CD4-positive, alpha-beta T cell (primary cell): ENCODE data around the gene RNF4. TPM values are rescaled to one million over a fixed set of nuclear protein-coding genes. Genes with fewer than 3 reads are reported as not detected.

Experiments used
- ATAC-seq: fragments of 200-7000 bp; cut with Tn5 transposase; one replicate; pipeline ENCODE4 v1.10.0; 2022; ENCODE audit warnings: mild to moderate bottlenecking; ENCODE audit not compliant: poor library complexity
- CTCF ChIA-PET: fragments of 350-600 bp; sonication (Branson Sonifier 250); formaldehyde crosslinking; loops from one replicate; lab custom pipeline; 2021; ENCODE audit warnings: antibody characterized with exemption, inconsistent platforms; lab: Charles Lee
- POLR2A ChIA-PET: fragments of 350-600 bp; sonication (Branson Sonifier 250); formaldehyde crosslinking; loops from one replicate; lab custom pipeline; 2021; ENCODE audit warnings: antibody characterized with exemption, inconsistent platforms; lab: Charles Lee
- DNase-seq, 14 experiments: peaks; one replicate each; pipeline ENCODE4 v3.0.0-alpha.2; 2013 to 2020; ENCODE audit warnings: mixed read lengths in 2 of 14
- H3K27ac ChIP-seq, 2 donors: one replicate each; pipeline versions ENCODE4 v1.5.1 to v1.7.0; 2013; ENCODE audit warnings: low read length in 2 of 2, low read depth in 1 of 2, mild to moderate bottlenecking in 1 of 2
- H3K27me3 ChIP-seq, 2 experiments: 1 replicate in 1 of 2; 2 replicates in 1 of 2; pipeline versions ENCODE4 v1.6.1 to v1.7.0; 2013; ENCODE audit warnings: low read length in 2 of 2, control low read depth in 1 of 2, mild to moderate bottlenecking in 1 of 2, moderate library complexity in 1 of 2; ENCODE audit not compliant: insufficient read depth in 2 of 2, control insufficient read depth in 1 of 2
- H3K36me3 ChIP-seq: one replicate; pipeline ENCODE4 v1.6.1; 2013; ENCODE audit warnings: low read length, control low read depth; ENCODE audit not compliant: insufficient read depth
- H3K4me1 ChIP-seq: one replicate; pipeline ENCODE4 v1.6.1; 2013; ENCODE audit warnings: low read length, control low read depth; ENCODE audit not compliant: insufficient read depth
- H3K4me3 ChIP-seq: one replicate; pipeline ENCODE4 v1.5.1; 2013; ENCODE audit warnings: mild to moderate bottlenecking, low read length, moderate library complexity
- H3K9me3 ChIP-seq, 2 experiments: 1 replicate in 1 of 2; 2 replicates in 1 of 2; pipeline versions ENCODE4 v1.6.1 to v1.7.0; 2013; ENCODE audit warnings: low read length in 2 of 2, mild to moderate bottlenecking in 2 of 2, control low read depth in 1 of 2, moderate library complexity in 1 of 2; ENCODE audit not compliant: control insufficient read depth in 1 of 2, insufficient read depth in 1 of 2
- H3K27ac Mint-ChIP-seq: one replicate; pipeline ENCODE4 v1.8.0; 2020; ENCODE audit warnings: mixed read lengths
- H3K27me3 Mint-ChIP-seq: one replicate; pipeline ENCODE4 v1.8.0; 2021; ENCODE audit warnings: mixed read lengths
- H3K36me3 Mint-ChIP-seq: one replicate; pipeline ENCODE4 v1.8.0; 2021; ENCODE audit warnings: low read depth, mixed read lengths
- H3K4me1 Mint-ChIP-seq: one replicate; pipeline ENCODE4 v1.8.0; 2021; ENCODE audit warnings: low read depth, mixed read lengths
- H3K4me3 Mint-ChIP-seq: one replicate; pipeline ENCODE4 v1.8.0; 2020; ENCODE audit warnings: mild to moderate bottlenecking, mixed read lengths
- H3K9me3 Mint-ChIP-seq: one replicate; pipeline ENCODE4 v1.8.0; 2020; ENCODE audit warnings: mixed read lengths
- CTCF ChIP-seq: fragments of 200-600 bp; IDR thresholded peaks from one replicate; pipeline ENCODE4 v1.8.0; 2022; ENCODE audit warnings: antibody characterized with exemption, mild to moderate bottlenecking
- intact Hi-C, 2 experiments: fragments of 100-400 bp; cut with DNase I in 1 of 2; cut with micrococcal nuclease in 1 of 2; formaldehyde crosslinking; loops; one replicate each; pipeline versions ENCODE4 v1.15.1 to v1.9.0; 2023 to 2025; cut with DNase I, micrococcal nuclease
- total RNA-seq, 174 experiments: library from RNA in 2 of 174; stranded (reverse) in 2 of 174; gene quantifications; one replicate each; pipeline ENCODE4 v1.2.3 and lab custom pipeline; 2021 to 2026

Gene RNF4
- total RNA-seq, 2 experiments from 2014 or later = 106 to 109 TPM

- Mint-ChIP-seq H3K9me3 (no peaks in the 10 kb centered on the region), H3K4me1 (peaks cover 3% of the 10 kb centered on the region), H3K36me3 (peaks cover 51% of the 10 kb centered on the region), H3K27ac (peak overlapping the region; percentile 61), H3K27me3 (no peaks in the 10 kb centered on the region), H3K4me3 (no peak overlapping the region)
- intact Hi-C loops = no loop called here
- Histone ChIP-seq H3K36me3 (peaks cover 44% of the 10 kb centered on the region), H3K9me3 (no peaks in the 10 kb centered on the region), H3K4me3 (no peak overlapping the region), H3K4me1 (peaks cover 5% of the 10 kb centered on the region), H3K27me3 (no peaks in the 10 kb centered on the region), H3K27ac (peak overlapping the region in 1 of 2 donors; percentile 38)
- CTCF ChIA-PET = no interaction called here
- POLR2A ChIA-PET = no interaction called here
- no peak for TF ChIP-seq CTCF
- DNase-seq = no peak
- no peak for ATAC-seq
Observed at GRCh38 chr4:2515830-2516550, 47.1 kb downstream of the RNF4 start.

- peaks cover 4% of the 10 kb centered on the region for H3K4me1 ChIP-seq
- Mint-ChIP-seq H3K27ac (peak overlapping the region; percentile 61), H3K4me1 (peaks cover 3% of the 10 kb centered on the region), H3K27me3 (no peaks in the 10 kb centered on the region), H3K4me3 (no peak overlapping the region), H3K9me3 (no peaks in the 10 kb centered on the region), H3K36me3 (peaks cover 51% of the 10 kb centered on the region)
- H3K27ac ChIP-seq = peak overlapping the region in 1 of 2 donors; percentile 38
- ATAC-seq (no peak), DNase-seq (no peak)
- H3K4me3 ChIP-seq = no peak overlapping the region
- H3K36me3 ChIP-seq = peaks cover 42% of the 10 kb centered on the region
- H3K27me3 ChIP-seq = no peaks in the 10 kb centered on the region
- ChIA-PET CTCF (no interaction called here), POLR2A (no interaction called here)
- H3K9me3 ChIP-seq = no peaks in the 10 kb centered on the region
- TF ChIP-seq CTCF = no peak
- intact Hi-C loops = no loop called here
Observed at GRCh38 chr4:2516635-2517034, 47.7 kb downstream of the RNF4 start.

- DNase-seq = no peak
- no peak overlapping the region for H3K4me3 Mint-ChIP-seq
- Histone ChIP-seq H3K27ac (no peak overlapping the region), H3K4me1 (no peaks in the 10 kb centered on the region), H3K9me3 (no peaks in the 10 kb centered on the region), H3K4me3 (no peak overlapping the region), H3K36me3 (no peaks in the 10 kb centered on the region), H3K27me3 (no peaks in the 10 kb centered on the region)
- TF ChIP-seq CTCF = no peak
- H3K36me3 Mint-ChIP-seq = no peaks in the 10 kb centered on the region
- H3K9me3 Mint-ChIP-seq = no peaks in the 10 kb centered on the region
- CTCF ChIA-PET = no interaction called here
- intact Hi-C loops = no loop called here
- POLR2A ChIA-PET = no interaction called here
- no peaks in the 10 kb centered on the region for H3K4me1 Mint-ChIP-seq
- no peaks in the 10 kb centered on the region for H3K27me3 Mint-ChIP-seq
- ATAC-seq = no peak
- no peak overlapping the region for H3K27ac Mint-ChIP-seq
Observed at GRCh38 chr4:2526559-2526958, 57.7 kb downstream of the RNF4 start.
